ENCODE data around the gene DIAPH3. TPM values are rescaled to one million over a fixed set of nuclear protein-coding genes. Genes with fewer than 3 reads are reported as not detected.
"Not testable (repeated sequence)": the region's sequence is repeated elsewhere in the genome, so short reads cannot be mapped to it uniquely, and the experiment has no call there.

DIAPH3 gene
- total RNA-seq, 1 donor from 2014 or later: 30.8 TPM

- H3K4me3 Mint-ChIP-seq (ENCODE audit: low read depth): no peak overlapping the region
- peaks cover 30% of the 10 kb centered on the region for H3K36me3 Mint-ChIP-seq (ENCODE audit: low read depth)
- H3K9me3 Mint-ChIP-seq: peaks cover 18% of the 10 kb centered on the region
- no peaks in the 10 kb centered on the region for H3K27me3 Mint-ChIP-seq (ENCODE audit: low read depth)
- no peak for DNase-seq (ENCODE audit: low spot score)
- H3K4me1 Mint-ChIP-seq (ENCODE audit: low read depth): peaks cover 7% of the 10 kb centered on the region
- H3K27ac Mint-ChIP-seq: no peak overlapping the region
- intact Hi-C loops (cut with micrococcal nuclease): no loop called here
Observed at GRCh38 chr13:60074397-60074796, 89.3 kb downstream of the DIAPH3 start.

- Mint-ChIP-seq H3K36me3 (ENCODE audit: low read depth) (peaks cover 26% of the 10 kb centered on the region), H3K9me3 (peaks cover 17% of the 10 kb centered on the region)
- intact Hi-C loops (cut with micrococcal nuclease): no loop called here
Observed at GRCh38 chr13:60066226-60066625, 97.5 kb downstream of the DIAPH3 start.

DNA sequence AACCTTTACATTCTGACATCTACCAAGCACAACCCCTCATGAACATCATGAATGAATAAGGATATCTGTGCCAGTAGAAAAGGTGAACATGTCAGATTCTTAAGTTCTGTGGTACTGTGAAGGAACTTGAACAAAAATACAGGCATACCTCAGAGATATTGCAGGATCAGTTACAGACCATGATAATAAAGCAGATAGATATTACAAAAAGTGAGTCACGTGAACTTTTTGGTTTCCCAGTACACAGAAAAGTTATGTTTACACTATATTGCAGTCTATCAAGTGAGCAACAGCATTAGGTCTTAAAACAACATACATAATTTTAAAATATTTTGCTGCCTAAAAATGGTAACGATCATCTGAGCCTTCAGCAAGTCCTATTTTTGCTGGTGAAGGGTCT, 101.2 kb downstream of the DIAPH3 start:
- peaks cover 12% of the 10 kb centered on the region for H3K36me3 Mint-ChIP-seq (ENCODE audit: low read depth)
- no peaks in the 10 kb centered on the region for H3K27me3 Mint-ChIP-seq (ENCODE audit: low read depth)
- H3K9me3 Mint-ChIP-seq: no peaks in the 10 kb centered on the region
- H3K27ac Mint-ChIP-seq: no peak overlapping the region
- H3K4me1 Mint-ChIP-seq (ENCODE audit: low read depth): peaks cover 11% of the 10 kb centered on the region
- no peak for DNase-seq (ENCODE audit: low spot score)
- intact Hi-C loops (cut with micrococcal nuclease): no loop called here
- no peak overlapping the region for H3K4me3 Mint-ChIP-seq (ENCODE audit: low read depth)

More at GRCh38 chr13:60066226-60066625, 97.5 kb downstream of the DIAPH3 start:
- no peaks in the 10 kb centered on the region for H3K27me3 Mint-ChIP-seq (ENCODE audit: low read depth)
- H3K27ac Mint-ChIP-seq: no peak overlapping the region
- DNase-seq (ENCODE audit: low spot score): no peak
- H3K4me3 Mint-ChIP-seq (ENCODE audit: low read depth): no peak overlapping the region
- H3K4me1 Mint-ChIP-seq (ENCODE audit: low read depth): peaks cover 8% of the 10 kb centered on the region

DNA sequence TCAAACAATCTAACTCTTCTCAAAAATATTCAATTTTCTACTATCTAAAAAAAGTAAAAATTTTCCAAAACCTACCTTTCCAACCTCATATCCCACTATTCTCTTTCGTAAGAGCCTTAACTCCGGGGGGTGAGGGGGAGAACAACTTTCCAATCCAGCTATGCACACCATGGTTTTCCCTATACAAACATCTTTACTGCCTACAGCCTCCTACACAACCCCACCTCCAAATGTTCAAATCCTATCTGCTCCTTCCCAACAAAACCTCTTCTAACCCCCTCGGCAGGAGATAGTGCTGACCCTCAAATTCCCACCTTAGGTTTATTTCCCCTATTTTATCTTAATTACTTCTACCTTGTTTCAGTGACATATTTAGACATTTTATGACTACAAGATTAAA, 102.0 kb downstream of the DIAPH3 start:
- no peak for DNase-seq (ENCODE audit: low spot score)
- H3K27ac Mint-ChIP-seq: no peak overlapping the region
- intact Hi-C loops (cut with micrococcal nuclease): no loop called here
- peaks cover 12% of the 10 kb centered on the region for H3K36me3 Mint-ChIP-seq (ENCODE audit: low read depth)
- no peaks in the 10 kb centered on the region for H3K27me3 Mint-ChIP-seq (ENCODE audit: low read depth)
- no peak overlapping the region for H3K4me3 Mint-ChIP-seq (ENCODE audit: low read depth)
- H3K9me3 Mint-ChIP-seq: no peaks in the 10 kb centered on the region
- peaks cover 14% of the 10 kb centered on the region for H3K4me1 Mint-ChIP-seq (ENCODE audit: low read depth)

DNA sequence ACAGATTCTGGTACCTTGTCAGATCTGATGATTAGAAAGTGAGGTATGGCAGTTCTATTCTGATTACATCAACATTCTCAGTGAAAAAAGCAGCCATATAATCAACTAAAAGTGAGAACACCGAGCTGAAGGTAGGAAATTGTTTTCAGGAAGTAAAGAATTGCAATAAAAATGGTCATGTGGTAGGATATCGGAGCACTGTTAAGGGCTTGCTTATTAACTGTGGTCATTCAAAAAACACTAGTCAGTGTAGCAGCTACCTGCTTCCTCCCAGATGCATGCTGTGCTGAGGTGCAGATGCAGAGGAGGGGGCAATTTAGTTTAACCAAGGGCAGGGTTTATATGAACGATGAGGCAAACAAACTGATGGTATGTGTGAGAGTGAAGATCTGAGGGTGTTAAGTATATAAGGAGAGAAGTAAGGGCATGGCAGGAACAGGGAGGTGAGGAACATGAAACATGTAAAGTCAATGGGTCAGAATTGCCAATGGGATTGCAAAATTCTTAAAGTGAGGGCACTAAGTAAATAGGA, 111.9 kb downstream of the DIAPH3 start:
- Mint-ChIP-seq H3K27me3 (ENCODE audit: low read depth) (no peaks in the 10 kb centered on the region), H3K36me3 (ENCODE audit: low read depth) (peaks cover 7% of the 10 kb centered on the region), H3K27ac (no peak overlapping the region), H3K9me3 (no peaks in the 10 kb centered on the region), H3K4me1 (ENCODE audit: low read depth) (peaks cover 5% of the 10 kb centered on the region), H3K4me3 (ENCODE audit: low read depth) (no peak overlapping the region)
- intact Hi-C loops (cut with micrococcal nuclease): no loop called here
- DNase-seq (ENCODE audit: low spot score): no peak

DNA sequence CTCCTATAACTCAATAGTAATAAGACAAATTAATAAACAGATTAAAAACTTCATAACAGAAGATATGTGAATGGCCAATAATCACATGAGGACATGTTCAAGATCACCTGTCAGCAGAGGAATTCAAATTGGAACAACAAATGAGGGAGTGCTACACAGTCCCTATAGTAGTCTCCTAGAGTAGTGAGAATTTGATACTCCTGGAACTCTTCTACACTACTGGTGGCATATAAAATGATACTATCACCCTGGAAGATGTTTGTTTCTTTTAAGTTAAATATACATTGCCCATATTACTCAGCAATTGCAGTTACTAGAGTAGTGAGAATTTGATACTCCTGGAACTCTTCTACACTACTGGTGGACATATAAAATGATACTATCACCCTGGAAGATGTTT, 115.4 kb downstream of the DIAPH3 start:
- H3K4me3 Mint-ChIP-seq (ENCODE audit: low read depth); intact Hi-C loops (cut with micrococcal nuclease); H3K27me3 Mint-ChIP-seq (ENCODE audit: low read depth); H3K9me3 Mint-ChIP-seq; DNase-seq (ENCODE audit: low spot score); H3K27ac Mint-ChIP-seq; H3K4me1 Mint-ChIP-seq (ENCODE audit: low read depth): not testable (repeated sequence)
- H3K36me3 Mint-ChIP-seq (ENCODE audit: low read depth): peaks cover 22% of the 10 kb centered on the region

GRCh38 chr13:60047918-60048317, 115.8 kb downstream of the DIAPH3 start:
- H3K27me3 Mint-ChIP-seq (ENCODE audit: low read depth): no peaks in the 10 kb centered on the region
- peaks cover 5% of the 10 kb centered on the region for H3K4me1 Mint-ChIP-seq (ENCODE audit: low read depth)
- H3K4me3 Mint-ChIP-seq (ENCODE audit: low read depth): no peak overlapping the region
- H3K9me3 Mint-ChIP-seq: no peaks in the 10 kb centered on the region
- H3K36me3 Mint-ChIP-seq (ENCODE audit: low read depth): peaks cover 22% of the 10 kb centered on the region
- intact Hi-C loops (cut with micrococcal nuclease): no loop called here
- no peak overlapping the region for H3K27ac Mint-ChIP-seq
- DNase-seq (ENCODE audit: low spot score): no peak

- Mint-ChIP-seq H3K4me1 (ENCODE audit: low read depth) (no peaks in the 10 kb centered on the region), H3K27me3 (ENCODE audit: low read depth) (no peaks in the 10 kb centered on the region), H3K36me3 (ENCODE audit: low read depth) (peaks cover 18% of the 10 kb centered on the region)
Observed at GRCh38 chr13:60044321-60044720, 119.4 kb downstream of the DIAPH3 start.

DNA sequence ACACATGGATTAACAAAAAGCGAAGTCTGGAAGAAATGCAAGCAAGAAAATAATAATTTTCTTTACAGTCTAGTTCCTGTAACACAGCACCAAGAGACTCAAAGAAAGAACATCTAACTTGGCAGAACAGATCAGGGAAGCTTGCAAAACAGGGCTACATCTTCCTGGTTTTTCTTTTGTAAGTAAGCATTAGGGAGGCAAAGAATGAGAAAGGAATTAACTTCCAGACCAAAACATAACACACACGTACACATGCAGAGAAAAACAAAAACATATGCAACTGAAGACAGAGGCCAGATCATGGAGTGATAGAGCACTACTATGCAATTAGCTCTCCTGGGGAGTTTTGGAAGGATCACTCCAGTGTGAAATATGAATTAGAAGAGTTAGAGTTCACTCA, 120.5 kb downstream of the DIAPH3 start:
- Mint-ChIP-seq H3K4me1 (ENCODE audit: low read depth) (peaks cover 1% of the 10 kb centered on the region), H3K36me3 (ENCODE audit: low read depth) (peaks cover 18% of the 10 kb centered on the region), H3K4me3 (ENCODE audit: low read depth) (no peak overlapping the region), H3K27ac (no peak overlapping the region), H3K27me3 (ENCODE audit: low read depth) (no peaks in the 10 kb centered on the region), H3K9me3 (no peaks in the 10 kb centered on the region)
- intact Hi-C loops (cut with micrococcal nuclease): no loop called here
- no peak for DNase-seq (ENCODE audit: low spot score)

More at GRCh38 chr13:60044321-60044720, 119.4 kb downstream of the DIAPH3 start:
- Mint-ChIP-seq H3K4me3 (ENCODE audit: low read depth) (no peak overlapping the region), H3K9me3 (no peaks in the 10 kb centered on the region), H3K27ac (no peak overlapping the region)
- DNase-seq (ENCODE audit: low spot score): no peak
- intact Hi-C loops (cut with micrococcal nuclease): no loop called here

DNA sequence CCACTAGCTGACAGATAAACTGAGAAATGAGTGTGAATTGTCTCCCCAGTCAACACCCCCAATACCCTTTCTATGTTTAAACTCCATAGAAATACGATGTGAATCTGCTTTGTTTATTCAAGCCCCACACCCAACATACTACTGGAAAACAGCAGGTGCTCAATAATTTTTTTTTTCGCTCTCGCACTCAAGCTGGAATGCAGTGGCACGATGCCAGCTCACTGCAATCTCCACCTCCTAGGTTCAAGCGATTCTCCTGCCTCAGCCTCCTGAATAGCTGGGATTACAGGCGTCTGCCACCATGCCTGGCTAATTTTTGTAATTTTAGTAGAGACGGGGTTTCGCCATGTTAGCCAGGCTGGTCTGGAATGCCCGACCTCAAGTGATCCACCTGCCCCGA, 123.1 kb downstream of the DIAPH3 start:
- H3K4me1 Mint-ChIP-seq (ENCODE audit: low read depth); H3K27ac Mint-ChIP-seq; H3K9me3 Mint-ChIP-seq; DNase-seq (ENCODE audit: low spot score); H3K36me3 Mint-ChIP-seq (ENCODE audit: low read depth); intact Hi-C loops (cut with micrococcal nuclease); H3K4me3 Mint-ChIP-seq (ENCODE audit: low read depth); H3K27me3 Mint-ChIP-seq (ENCODE audit: low read depth): not testable (repeated sequence)

GRCh38 chr13:60035874-60036273, 127.9 kb downstream of the DIAPH3 start:
- intact Hi-C loops (cut with micrococcal nuclease): no loop called here
- no peak for DNase-seq (ENCODE audit: low spot score)
- Mint-ChIP-seq H3K36me3 (ENCODE audit: low read depth) (peaks cover 16% of the 10 kb centered on the region), H3K27ac (no peak overlapping the region), H3K4me3 (ENCODE audit: low read depth) (no peak overlapping the region), H3K4me1 (ENCODE audit: low read depth) (peaks cover 2% of the 10 kb centered on the region), H3K27me3 (ENCODE audit: low read depth) (no peaks in the 10 kb centered on the region), H3K9me3 (no peaks in the 10 kb centered on the region)

GRCh38 chr13:60032851-60033250, 130.9 kb downstream of the DIAPH3 start:
- DNase-seq (ENCODE audit: low spot score): no peak
- Mint-ChIP-seq H3K4me1 (ENCODE audit: low read depth) (peaks cover 7% of the 10 kb centered on the region), H3K4me3 (ENCODE audit: low read depth) (no peak overlapping the region), H3K27me3 (ENCODE audit: low read depth) (no peaks in the 10 kb centered on the region), H3K9me3 (no peaks in the 10 kb centered on the region), H3K36me3 (ENCODE audit: low read depth) (peaks cover 20% of the 10 kb centered on the region), H3K27ac (no peak overlapping the region)
- intact Hi-C loops (cut with micrococcal nuclease): no loop called here

- peaks cover 11% of the 10 kb centered on the region for H3K4me1 Mint-ChIP-seq (ENCODE audit: low read depth)
- H3K27me3 Mint-ChIP-seq (ENCODE audit: low read depth): no peaks in the 10 kb centered on the region
- no peak overlapping the region for H3K4me3 Mint-ChIP-seq (ENCODE audit: low read depth)
- peaks cover 15% of the 10 kb centered on the region for H3K9me3 Mint-ChIP-seq
- intact Hi-C loops (cut with micrococcal nuclease): no loop called here
- DNase-seq (ENCODE audit: low spot score): no peak
- H3K27ac Mint-ChIP-seq: no peak overlapping the region
- peaks cover 36% of the 10 kb centered on the region for H3K36me3 Mint-ChIP-seq (ENCODE audit: low read depth)
Observed at GRCh38 chr13:60028021-60028420, 135.7 kb downstream of the DIAPH3 start.

DNA sequence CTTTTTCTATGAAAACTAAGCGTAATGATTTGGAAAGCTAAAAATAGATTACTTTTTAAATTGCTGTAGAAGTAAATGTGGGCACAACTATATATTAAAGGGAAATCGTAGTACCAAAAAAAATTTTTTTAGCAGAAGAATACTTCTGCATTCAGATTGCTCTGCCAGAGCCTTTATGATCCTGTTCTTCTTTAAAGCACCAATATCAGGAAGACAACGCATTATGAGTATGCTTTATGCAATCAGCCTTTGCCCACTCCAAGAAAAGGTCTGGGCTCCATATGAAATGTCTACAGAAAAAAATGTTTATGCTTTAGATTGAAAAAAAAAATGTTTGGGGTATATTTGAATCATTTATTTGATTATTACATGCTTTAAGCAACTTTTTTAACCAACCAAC, 137.4 kb downstream of the DIAPH3 start:
- DNase-seq (ENCODE audit: low spot score): no peak
- H3K27me3 Mint-ChIP-seq (ENCODE audit: low read depth): no peaks in the 10 kb centered on the region
- peaks cover 22% of the 10 kb centered on the region for H3K4me1 Mint-ChIP-seq (ENCODE audit: low read depth)
- no peak overlapping the region for H3K27ac Mint-ChIP-seq
- peaks cover 15% of the 10 kb centered on the region for H3K9me3 Mint-ChIP-seq
- intact Hi-C loops (cut with micrococcal nuclease): no loop called here
- no peak overlapping the region for H3K4me3 Mint-ChIP-seq (ENCODE audit: low read depth)
- peaks cover 37% of the 10 kb centered on the region for H3K36me3 Mint-ChIP-seq (ENCODE audit: low read depth)

Data from activated T-helper 2 cell treated with anti-CD3 and anti-CD28 coated beads, Interferon-gamma antibody, Interleukin-2, Interleukin-4, amounts not matched to agents 10 μg/mL and 5 μg/mL and 100 μg/mL, durations not matched to agents 14 hours and 24 hours and 36 hours (primary cell).